VCaP (cell line): Measurements from ENCODE around the gene LSM12.

Source experiments
- H3K27ac ChIP-seq: fragments of 450-650 bp; 2 replicates; pipeline ENCODE4 v1.5.1; 2017
- CTCF ChIP-seq: fragments of 450-650 bp; conservative IDR thresholded peaks from 2 replicates; pipeline ENCODE4 v1.5.1; 2017; ENCODE audit warnings: mild to moderate bottlenecking, moderate library complexity

Gene LSM12

GRCh38 chr17:44012391-44012790 lies 54.1 kb downstream of the LSM12 start:
- TF ChIP-seq CTCF, result no peak
- no peak overlapping the region for H3K27ac ChIP-seq

GRCh38 chr17:44011876-44012275 lies 54.6 kb downstream of the LSM12 start:
- TF ChIP-seq CTCF, result no peak
- H3K27ac ChIP-seq, result 0 out of 2 replicates have a peak overlapping the region, but pooled peaks have one; percentile 5

- no peak for TF ChIP-seq CTCF
- 0 out of 2 replicates have a peak overlapping the region, but pooled peaks have one; percentile 5 for H3K27ac ChIP-seq
These were observed 55.4 kb downstream of the LSM12 start for GRCh38 chr17:44010966-44011647.

- H3K27ac ChIP-seq, result peak overlapping the region; percentile 82
- TF ChIP-seq CTCF, result no peak
These were observed 58.1 kb downstream of the LSM12 start for GRCh38 chr17:44008205-44008909.

GRCh38 chr17:44007346-44008204 lies 58.9 kb downstream of the LSM12 start:
- H3K27ac ChIP-seq, result peak overlapping the region; percentile 82
- TF ChIP-seq CTCF, result peak; percentile 31

GRCh38 chr17:44006598-44007345 lies 59.7 kb downstream of the LSM12 start:
- H3K27ac ChIP-seq, result peak overlapping the region; percentile 82
- TF ChIP-seq CTCF, result peak; percentile 69
